Stimulated activated CD4-positive, alpha-beta T cell treated with anti-CD3 and anti-CD28 coated beads, Interleukin-15, amount 100 ng/mL, for 48 hours (primary cell): ENCODE data around the gene KCNIP3.
"Not testable (repeated sequence)": the region's sequence is repeated elsewhere in the genome, so short reads cannot be mapped to it uniquely, and the experiment has no call there.

ENCODE experiments used
- DNase-seq, 2 donors: peaks; one replicate each; pipeline ENCODE4 v3.0.0-alpha.2; 2020; ENCODE audit warnings: low read depth in 2 of 2

KCNIP3 gene

GRCh38 chr2:95348609-95349567, 51.7 kb downstream of the KCNIP3 start:
- no peak for DNase-seq

GRCh38 chr2:95349568-95350322, 52.6 kb downstream of the KCNIP3 start:
- DNase-seq = no peak

GRCh38 chr2:95350368-95350767, 53.2 kb downstream of the KCNIP3 start:
- DNase-seq = no peak

- DNase-seq = no peak
Measured at GRCh38 chr2:95350774-95351597, 53.8 kb downstream of the KCNIP3 start.

GRCh38 chr2:95351598-95351915, 54.4 kb downstream of the KCNIP3 start:
- DNase-seq = no peak

GRCh38 chr2:95352310-95353054, 55.3 kb downstream of the KCNIP3 start:
- no peak for DNase-seq

GRCh38 chr2:95353055-95353575, 56.0 kb downstream of the KCNIP3 start:
- DNase-seq = no peak

GRCh38 chr2:95353613-95354468, 56.7 kb downstream of the KCNIP3 start:
- DNase-seq = no peak

- DNase-seq = no peak
Measured at GRCh38 chr2:95354469-95354901, 57.3 kb downstream of the KCNIP3 start.

- DNase-seq = no peak
Measured at GRCh38 chr2:95354925-95355324, 57.8 kb downstream of the KCNIP3 start.

GRCh38 chr2:95355486-95355885, 58.3 kb downstream of the KCNIP3 start:
- not testable (repeated sequence) for DNase-seq

GRCh38 chr2:95356821-95357700, 59.9 kb downstream of the KCNIP3 start:
- no peak for DNase-seq

GRCh38 chr2:95357717-95358280, 60.7 kb downstream of the KCNIP3 start:
- DNase-seq = no peak

GRCh38 chr2:95359031-95359430, 61.9 kb downstream of the KCNIP3 start:
- no peak for DNase-seq

GRCh38 chr2:95359501-95359930, 62.4 kb downstream of the KCNIP3 start:
- DNase-seq = no peak

- DNase-seq = no peak
Measured at GRCh38 chr2:95361216-95361980, 64.3 kb downstream of the KCNIP3 start.

- no peak for DNase-seq
Measured at GRCh38 chr2:95362486-95362885, 65.3 kb downstream of the KCNIP3 start.

- no peak for DNase-seq
Measured at GRCh38 chr2:95366514-95366913, 69.4 kb downstream of the KCNIP3 start.
